ENCODE results near the gene TMEM217.

The TMEM217 gene

DNA sequence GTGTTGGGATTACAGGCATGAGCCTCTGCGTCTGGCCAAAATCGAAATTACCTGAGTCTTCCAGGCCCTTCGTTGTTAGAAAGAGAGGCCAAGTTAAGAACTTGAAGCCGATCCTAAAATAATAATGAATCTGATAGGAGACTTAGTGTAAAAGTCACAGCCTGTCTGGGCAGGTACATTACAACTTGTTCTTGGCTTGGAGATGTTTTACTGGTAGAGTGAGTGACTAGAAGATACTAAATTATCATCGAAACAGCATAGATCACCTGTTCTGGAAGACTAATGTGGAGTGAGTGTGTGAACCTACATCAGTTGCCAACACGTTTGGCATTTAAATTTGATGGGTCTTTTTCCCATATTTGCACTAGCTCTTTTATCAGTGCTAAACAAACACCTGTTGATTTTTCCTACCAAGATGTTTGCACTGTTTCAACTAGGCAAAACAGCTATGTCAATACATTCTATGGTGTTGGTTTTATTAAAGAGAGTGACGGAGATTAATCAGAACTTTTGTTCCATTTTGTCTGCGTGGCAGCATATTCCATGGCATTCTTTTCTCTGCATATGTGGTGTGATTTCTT lies 4.6 kb upstream of the TMEM217 start:
- Histone ChIP-seq H3K27ac (no peak overlapping the region), H3K4me3 (ENCODE audit: low read depth, low read length) (no peak overlapping the region), H3K27me3 (replicated peaks) (no peaks in the 10 kb centered on the region), H3K36me3 (replicated peaks) (no peaks in the 10 kb centered on the region)
- in situ Hi-C loops (cut with HindIII; ENCODE audit: low pct_ligation_motif_present, low sequenced_read_pairs): no loop called here
- no peak for DNase-seq
- TF ChIP-seq, protein P1, sequence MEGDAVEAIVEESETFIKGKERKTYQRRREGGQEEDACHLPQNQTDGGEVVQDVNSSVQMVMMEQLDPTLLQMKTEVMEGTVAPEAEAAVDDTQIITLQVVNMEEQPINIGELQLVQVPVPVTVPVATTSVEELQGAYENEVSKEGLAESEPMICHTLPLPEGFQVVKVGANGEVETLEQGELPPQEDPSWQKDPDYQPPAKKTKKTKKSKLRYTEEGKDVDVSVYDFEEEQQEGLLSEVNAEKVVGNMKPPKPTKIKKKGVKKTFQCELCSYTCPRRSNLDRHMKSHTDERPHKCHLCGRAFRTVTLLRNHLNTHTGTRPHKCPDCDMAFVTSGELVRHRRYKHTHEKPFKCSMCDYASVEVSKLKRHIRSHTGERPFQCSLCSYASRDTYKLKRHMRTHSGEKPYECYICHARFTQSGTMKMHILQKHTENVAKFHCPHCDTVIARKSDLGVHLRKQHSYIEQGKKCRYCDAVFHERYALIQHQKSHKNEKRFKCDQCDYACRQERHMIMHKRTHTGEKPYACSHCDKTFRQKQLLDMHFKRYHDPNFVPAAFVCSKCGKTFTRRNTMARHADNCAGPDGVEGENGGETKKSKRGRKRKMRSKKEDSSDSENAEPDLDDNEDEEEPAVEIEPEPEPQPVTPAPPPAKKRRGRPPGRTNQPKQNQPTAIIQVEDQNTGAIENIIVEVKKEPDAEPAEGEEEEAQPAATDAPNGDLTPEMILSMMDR (IDR thresholded peaks at IDR 0.05; ENCODE audit: low read depth, low read length, missing control alignments): no peak

DNA sequence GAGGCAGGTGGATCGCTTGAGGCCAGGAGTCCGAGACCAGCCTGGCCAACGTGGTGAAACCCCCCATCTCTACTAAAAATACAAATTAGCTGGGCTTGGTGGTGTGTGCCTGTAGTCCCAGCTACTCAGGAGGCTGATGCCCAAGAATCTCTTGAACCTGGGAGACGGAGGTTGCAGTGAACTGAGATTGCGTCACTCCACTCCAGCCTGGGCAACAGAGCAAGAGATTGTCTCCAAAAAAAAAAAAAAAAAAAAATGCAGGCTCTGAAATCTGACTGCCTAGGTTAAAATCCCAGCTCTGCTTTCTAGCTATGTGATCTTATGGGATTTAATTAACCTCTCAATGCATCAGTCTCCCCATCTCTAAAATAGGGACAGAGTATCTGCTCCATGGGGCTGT lies 3.3 kb upstream of the TMEM217 start:
- Histone ChIP-seq H3K36me3 (replicated peaks) (no peaks in the 10 kb centered on the region), H3K4me3 (ENCODE audit: low read depth, low read length) (no peak overlapping the region), H3K27ac (no peak overlapping the region), H3K27me3 (replicated peaks) (no peaks in the 10 kb centered on the region)
- in situ Hi-C loops (cut with HindIII; ENCODE audit: low pct_ligation_motif_present, low sequenced_read_pairs): no loop called here
- DNase-seq: no peak
- TF ChIP-seq, protein P1 (IDR thresholded peaks at IDR 0.05; ENCODE audit: low read depth, low read length, missing control alignments): no peak

DNA sequence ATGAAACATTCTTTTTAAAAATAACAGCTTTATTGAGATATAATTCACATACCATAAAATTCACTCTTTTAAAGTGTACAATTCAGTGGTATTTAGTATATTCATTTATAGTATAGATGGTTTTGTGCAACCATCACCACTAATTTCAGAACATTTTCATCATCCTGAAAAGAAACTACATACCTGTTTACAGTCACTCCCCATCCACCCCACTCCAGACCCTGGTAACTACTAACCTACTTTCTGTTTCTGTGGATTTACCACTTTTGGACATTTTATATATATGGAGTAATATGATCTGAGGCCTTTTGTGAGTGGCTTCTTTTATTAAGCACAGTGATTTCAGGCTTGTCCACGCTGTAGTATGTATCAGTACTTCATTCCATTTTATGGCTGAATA lies 2.5 kb upstream of the TMEM217 start:
- no peak overlapping the region for H3K4me3 ChIP-seq (ENCODE audit: low read depth, low read length)
- TF ChIP-seq, protein P1 (IDR thresholded peaks at IDR 0.05; ENCODE audit: low read depth, low read length, missing control alignments): no peak
- in situ Hi-C loops (cut with HindIII; ENCODE audit: low pct_ligation_motif_present, low sequenced_read_pairs): no loop called here
- H3K27me3 ChIP-seq (replicated peaks): no peaks in the 10 kb centered on the region
- no peak overlapping the region for H3K27ac ChIP-seq
- DNase-seq: no peak
- no peaks in the 10 kb centered on the region for H3K36me3 ChIP-seq (replicated peaks)

DNA sequence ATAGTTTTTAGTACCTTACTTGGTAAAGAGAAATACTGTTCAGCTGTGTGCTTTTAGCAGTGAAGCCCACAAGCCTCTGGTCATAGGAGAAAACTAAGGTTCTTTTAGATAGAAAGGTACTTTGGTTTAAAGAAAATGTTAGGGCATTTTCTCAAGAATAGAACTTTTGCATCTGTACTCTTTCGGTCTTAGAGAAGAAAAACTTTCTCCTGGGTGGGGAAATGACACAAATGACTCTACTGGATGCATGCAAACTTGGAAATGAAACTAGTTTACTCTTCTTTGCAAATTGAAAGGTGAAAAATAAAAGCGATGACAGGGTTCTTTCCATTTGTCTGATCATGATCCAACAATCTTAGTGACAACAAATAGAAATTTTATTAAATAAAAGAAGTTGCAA lies 2.1 kb upstream of the TMEM217 start:
- in situ Hi-C loops (cut with HindIII; ENCODE audit: low pct_ligation_motif_present, low sequenced_read_pairs): no loop called here
- no peak overlapping the region for H3K27ac ChIP-seq

DNA sequence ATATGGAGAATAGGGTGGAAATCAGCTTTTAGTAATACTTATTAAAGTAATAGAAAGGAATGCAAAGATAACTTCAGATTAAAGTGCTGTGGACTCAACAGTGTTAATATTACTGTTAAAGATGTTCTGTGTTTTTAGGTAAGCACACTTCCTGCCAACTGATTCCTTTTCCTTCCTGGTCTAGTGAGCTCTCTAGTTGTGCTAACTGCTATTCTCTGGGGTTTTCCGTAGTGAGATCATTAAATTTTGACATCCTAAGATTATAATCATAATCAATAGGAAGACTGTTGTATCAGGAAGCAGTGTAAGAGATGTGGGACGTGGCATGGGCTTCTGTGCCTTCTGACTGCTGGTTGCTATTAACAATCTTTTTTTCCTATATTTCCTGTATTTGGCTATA lies 1.2 kb upstream of the TMEM217 start:
- Histone ChIP-seq H3K4me3 (ENCODE audit: low read depth, low read length) (no peak overlapping the region), H3K27me3 (replicated peaks) (no peaks in the 10 kb centered on the region), H3K36me3 (replicated peaks) (no peaks in the 10 kb centered on the region), H3K27ac (peak overlapping the region; percentile 9)
- TF ChIP-seq, protein P1 (IDR thresholded peaks at IDR 0.05; ENCODE audit: low read depth, low read length, missing control alignments): no peak
- no peak for DNase-seq
- in situ Hi-C loops (cut with HindIII; ENCODE audit: low pct_ligation_motif_present, low sequenced_read_pairs): no loop called here

More for the DNA sequence above, 2.1 kb upstream of the TMEM217 start:
- Histone ChIP-seq H3K27me3 (replicated peaks) (no peaks in the 10 kb centered on the region), H3K36me3 (replicated peaks) (no peaks in the 10 kb centered on the region), H3K4me3 (ENCODE audit: low read depth, low read length) (no peak overlapping the region)
- TF ChIP-seq, protein P1 (IDR thresholded peaks at IDR 0.05; ENCODE audit: low read depth, low read length, missing control alignments): no peak
- no peak for DNase-seq
